HG02763 (cell line): ENCODE data around the gene GORAB.

ENCODE experiments used
- ATAC-seq: cut with Tn5 transposase; IDR thresholded peaks from one replicate; pipeline ENCODE4 v1.9.1; 2021; ENCODE audit warnings: mild to moderate bottlenecking, moderate library complexity; ENCODE audit not compliant: unreplicated experiment

The GORAB gene

DNA sequence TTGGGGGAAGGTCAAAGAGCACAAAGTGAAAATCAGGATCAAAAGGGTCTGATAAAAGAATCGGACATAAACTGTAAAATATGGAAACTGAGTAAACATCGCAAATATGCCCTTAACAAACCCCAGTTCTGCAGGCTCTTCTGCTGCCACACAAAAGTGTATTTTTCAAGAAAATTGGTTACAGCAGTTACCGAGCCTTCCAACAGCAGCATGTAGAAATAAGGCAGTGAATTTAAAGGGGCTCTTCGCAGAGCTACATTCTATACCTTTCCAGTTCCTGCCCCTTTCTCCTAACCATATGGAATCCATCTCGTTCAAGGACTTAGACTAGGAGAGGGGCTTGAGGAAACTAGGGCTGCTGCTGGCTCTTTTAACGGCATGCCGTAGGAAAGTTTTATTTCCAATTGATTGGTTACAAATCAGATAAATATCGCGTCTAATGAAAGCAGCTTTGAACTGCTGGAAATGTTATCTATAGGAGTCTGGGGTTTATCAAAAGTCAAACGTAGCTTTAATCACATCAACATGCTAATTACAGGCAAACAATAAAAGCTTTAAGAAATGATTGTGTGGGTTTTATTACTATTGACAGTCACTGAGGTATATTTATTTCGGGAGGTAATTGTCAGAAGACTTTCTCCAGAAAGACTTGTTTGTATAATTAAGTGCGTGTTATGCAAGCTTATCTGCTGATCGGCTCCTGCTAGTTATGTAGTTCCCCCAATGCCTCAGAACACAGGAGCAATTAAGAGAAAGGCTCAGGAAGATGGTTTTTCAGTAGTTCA lies 59.1 kb downstream of the GORAB start:
- no peak for ATAC-seq

DNA sequence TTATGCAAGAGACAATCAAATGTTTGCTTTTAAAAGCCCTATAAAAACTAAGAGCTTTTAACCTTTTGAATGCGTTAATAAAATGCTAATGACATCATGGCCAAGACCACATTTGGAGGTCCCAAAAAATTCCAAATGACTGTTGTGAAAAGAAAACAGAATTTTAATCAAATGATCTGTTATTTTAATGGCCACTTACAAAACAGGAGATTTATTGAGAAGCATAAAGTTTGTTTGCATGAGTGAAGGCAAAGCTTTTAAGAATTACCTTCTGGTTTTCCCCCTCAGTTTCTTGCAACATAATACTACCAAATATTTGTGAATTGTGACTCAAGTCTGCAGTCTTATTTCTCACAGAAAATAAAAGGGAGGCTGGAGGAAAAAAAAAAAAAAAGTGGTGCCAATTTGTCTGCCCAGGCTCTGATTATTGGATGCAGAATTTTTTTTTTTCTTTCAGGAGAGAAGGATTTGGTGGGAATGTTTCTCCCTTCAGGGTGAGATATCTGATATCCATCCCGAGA lies 60.7 kb downstream of the GORAB start:
- ATAC-seq: no peak

DNA sequence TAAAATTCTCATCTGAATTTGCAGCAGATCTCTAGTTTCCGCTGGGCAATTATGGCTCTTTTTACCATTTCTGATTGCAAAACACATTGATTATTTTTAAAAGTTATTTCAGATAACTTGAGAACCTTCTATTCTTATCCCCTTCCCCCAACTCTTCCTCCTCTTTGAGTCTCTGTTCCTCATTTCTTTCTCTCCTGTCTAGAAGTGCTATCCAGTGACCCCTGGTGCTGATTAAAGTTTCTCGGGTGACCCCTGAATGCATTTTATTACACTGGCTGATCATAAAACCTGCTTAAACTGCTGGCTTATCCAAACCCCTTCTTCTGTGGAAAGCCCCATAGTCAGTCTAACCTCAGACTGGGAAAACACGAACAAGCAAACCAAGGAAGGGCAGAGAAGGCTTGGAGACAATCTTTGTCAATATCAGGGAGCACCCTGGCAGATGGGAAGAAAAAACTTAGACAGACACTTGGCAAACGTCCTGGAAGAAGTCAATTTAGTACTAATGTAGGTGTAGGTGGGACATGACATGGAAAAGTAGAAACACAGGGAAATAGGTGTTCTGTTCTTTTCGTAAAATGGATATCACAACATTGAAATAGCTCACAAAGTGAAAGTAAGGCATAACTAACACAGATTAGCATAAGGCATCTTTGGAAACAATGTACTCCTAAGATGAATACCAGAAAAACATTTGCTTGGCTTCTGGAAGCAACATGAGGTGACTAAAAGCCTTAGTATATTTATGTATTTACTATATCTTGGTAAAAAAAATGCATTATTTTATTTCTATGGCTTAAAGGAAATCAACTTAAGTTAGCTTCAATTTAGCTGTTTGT lies 61.4 kb downstream of the GORAB start:
- ATAC-seq: no peak

DNA sequence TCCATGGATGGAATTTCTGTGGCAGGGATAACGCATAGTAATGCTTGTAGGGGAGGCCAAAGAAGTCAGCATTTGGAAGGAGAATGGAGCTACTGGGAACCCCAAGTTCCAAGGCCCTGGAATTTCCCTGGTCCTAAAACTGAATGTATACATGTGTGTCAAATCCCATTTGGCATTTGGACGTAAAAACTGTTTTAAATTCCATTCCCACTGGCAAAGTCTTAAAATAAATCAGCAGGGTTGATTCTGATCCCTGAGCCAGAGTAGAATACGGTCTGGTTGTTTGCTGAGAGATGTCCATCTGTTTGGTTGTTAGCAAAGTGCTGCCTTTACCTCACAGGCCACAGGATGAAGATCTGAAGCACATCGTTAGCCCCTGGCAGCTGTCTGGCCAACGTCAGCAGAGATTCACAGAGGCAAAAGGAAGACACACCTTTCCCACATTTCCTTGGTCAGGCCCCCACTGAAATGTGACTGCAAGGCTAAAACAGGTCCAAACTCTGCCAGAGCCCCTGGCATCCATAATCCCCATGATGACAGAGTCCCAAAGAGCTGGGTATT lies 62.2 kb downstream of the GORAB start:
- no peak for ATAC-seq

DNA sequence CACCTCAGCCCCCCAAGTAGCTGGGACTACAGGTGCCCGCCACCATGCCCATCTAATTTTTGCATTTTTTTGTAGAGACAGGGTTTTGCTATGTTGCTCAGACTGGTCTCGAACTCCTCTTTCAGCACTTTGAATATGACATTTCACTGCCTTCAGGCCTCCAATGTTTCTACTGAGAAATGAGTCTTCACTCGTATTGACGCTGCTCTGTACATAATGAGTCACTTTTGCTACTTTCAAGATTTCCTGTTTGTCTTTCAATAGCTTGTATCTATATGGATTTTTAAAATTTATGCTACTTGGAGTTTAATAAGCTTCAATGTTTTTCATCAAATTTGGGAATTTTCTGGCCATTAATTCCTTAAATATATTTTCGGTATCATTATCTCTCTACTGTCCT lies 64.7 kb downstream of the GORAB start:
- no peak for ATAC-seq

GRCh38 chr1:170598618-170599017 lies 66.7 kb downstream of the GORAB start:
- ATAC-seq: no peak

GRCh38 chr1:170599033-170599432 lies 67.1 kb downstream of the GORAB start:
- no peak for ATAC-seq

DNA sequence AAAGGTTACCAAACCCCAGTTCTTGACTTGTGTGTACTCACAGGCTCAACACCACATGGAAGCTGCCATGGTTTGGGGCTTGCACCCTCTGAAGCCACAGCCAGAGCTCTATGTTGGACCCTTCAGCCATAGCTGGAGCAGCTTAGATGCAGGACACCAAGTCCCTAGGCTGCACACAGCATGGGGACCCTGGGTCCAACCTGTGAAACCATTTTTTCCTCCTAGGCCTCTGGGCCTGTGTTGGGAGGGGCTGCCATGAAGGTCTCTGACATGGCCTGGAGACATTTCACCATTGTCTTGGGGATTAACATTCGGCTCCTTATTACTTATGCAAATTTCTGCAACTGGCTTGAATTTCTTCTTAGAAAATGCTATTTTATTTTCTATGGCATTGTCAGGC lies 69.9 kb downstream of the GORAB start:
- no peak for ATAC-seq
